HepG2 (cell line): ENCODE data around the gene RAD1. TPM values are rescaled to one million over a fixed set of nuclear protein-coding genes. Genes with fewer than 3 reads are reported as not detected.
A peak's percentile ranks its signal among the peaks of the same experiment; 100 is the strongest.

ENCODE experiments used
- FOSL2 ChIP-seq: sonication (generic); formaldehyde crosslinking; IDR thresholded peaks from 2 replicates; pipeline ENCODE4 v1.4.0; 2020; ENCODE audit warnings: missing genetic modification reagents
- FOXA1 ChIP-seq, 2 experiments: fragments of 450-650 bp in 1 of 2; sonication (generic) in 1 of 2; formaldehyde crosslinking in 1 of 2; IDR thresholded peaks; 2 replicates each; pipeline versions ENCODE4 v1.4.0 to v1.6.1; 2016 to 2020; ENCODE audit warnings: missing genetic modification reagents in 1 of 2
- FOXA3 ChIP-seq: IDR thresholded peaks from 2 replicates; pipeline ENCODE4 v1.6.1; 2016; ENCODE audit warnings: missing genetic modification reagents, missing compliant biosample characterization
- HNRNPL ChIP-seq: fragments of 200-400 bp; formaldehyde crosslinking; IDR thresholded peaks from 2 replicates; pipeline ENCODE4 v1.6.1; 2017; ENCODE audit warnings: mild to moderate bottlenecking, low read depth, low read length
- MAFG ChIP-seq: sonication (generic); formaldehyde crosslinking; IDR thresholded peaks from 2 replicates; pipeline ENCODE4 v1.5.1; 2020; ENCODE audit warnings: mild to moderate bottlenecking, missing genetic modification reagents
- SNAPC2 ChIP-seq: sonication (generic); formaldehyde crosslinking; IDR thresholded peaks from 2 replicates; pipeline ENCODE4 v1.8.1; 2022; ENCODE audit warnings: mild to moderate bottlenecking, missing genetic modification reagents
- SP4 ChIP-seq: sonication (generic); formaldehyde crosslinking; IDR thresholded peaks from 2 replicates; pipeline ENCODE4 v1.8.1; 2023; ENCODE audit warnings: mild to moderate bottlenecking, missing genetic modification reagents
- XBP1 ChIP-seq: sonication (generic); formaldehyde crosslinking; IDR thresholded peaks from 2 replicates; pipeline ENCODE4 v1.5.0; 2020; ENCODE audit warnings: missing genetic modification reagents
- ZNF282 ChIP-seq: fragments of 450-650 bp; IDR thresholded peaks from 2 replicates; pipeline ENCODE4 v1.6.1; 2018; ENCODE audit not compliant: partially characterized antibody
- ZNF331 ChIP-seq: sonication (generic); formaldehyde crosslinking; IDR thresholded peaks from 2 replicates; pipeline ENCODE4 v1.4.0; 2020; ENCODE audit warnings: missing genetic modification reagents
- polyA plus RNA-seq, 8 experiments: library from polyadenylated mRNA; depleted of rRNA in 3 of 8; stranded (reverse) in 7 of 8; unstranded in 1 of 8; fragments of >200 nt; fragmentation: Illumina TruSeq in 4 of 8; extraction: Trizol in 4 of 8; gene quantifications; 2 replicates each; pipeline versions ENCODE4 v1.2.1 to v1.2.3, GENCODE V29; 2011 to 2016; ENCODE audit warnings: low read depth in 4 of 8, missing spikeins in 1 of 8, mixed read lengths in 1 of 8; ENCODE audit not compliant: insufficient read depth in 1 of 8
- total RNA-seq, 5 experiments: library from RNA; depleted of rRNA; stranded (reverse); fragments of >200 nt; fragmentation: Illumina TruSeq; extraction: Trizol; gene quantifications; 2 replicates each; pipeline ENCODE4 v1.2.3, GENCODE V29; 2016; ENCODE audit warnings: low read depth in 1 of 5
- TF ChIP-seq, protein P1 (sequence below): sonication (generic); formaldehyde crosslinking; IDR thresholded peaks from 2 replicates; pipeline ENCODE4 v1.8.0; 2022; ENCODE audit warnings: mild to moderate bottlenecking, missing genetic modification reagents; ENCODE audit not compliant: insufficient replicate concordance
- TF ChIP-seq, protein P2 (sequence below): sonication (generic); formaldehyde crosslinking; IDR thresholded peaks from 2 replicates; pipeline ENCODE4 v1.4.0; 2020; ENCODE audit warnings: missing genetic modification reagents, borderline replicate concordance
- TF ChIP-seq, protein P3 (sequence below), 2 experiments: IDR thresholded peaks; 2 replicates each; pipeline ENCODE4 v1.6.1; 2011 to 2012; ENCODE audit warnings: low read length in 2 of 2, borderline replicate concordance in 1 of 2, low read depth in 1 of 2, mild to moderate bottlenecking in 1 of 2, moderate library complexity in 1 of 2
- TF ChIP-seq, protein P4 (sequence below): sonication (generic); formaldehyde crosslinking; IDR thresholded peaks from 2 replicates; pipeline ENCODE4 v1.5.1; 2020; ENCODE audit warnings: mild to moderate bottlenecking, missing genetic modification reagents, moderate library complexity
- TF ChIP-seq, protein P5 (sequence below): IDR thresholded peaks from 2 replicates; pipeline ENCODE4 v1.6.1; 2012; ENCODE audit warnings: inconsistent platforms

The RAD1 gene
- total and polyA plus RNA-seq, 2 of the 13 experiments (the other 11 are each of a cell fraction or from before 2014, with no cell fraction given), result 14.7 to 39.1 TPM

DNA sequence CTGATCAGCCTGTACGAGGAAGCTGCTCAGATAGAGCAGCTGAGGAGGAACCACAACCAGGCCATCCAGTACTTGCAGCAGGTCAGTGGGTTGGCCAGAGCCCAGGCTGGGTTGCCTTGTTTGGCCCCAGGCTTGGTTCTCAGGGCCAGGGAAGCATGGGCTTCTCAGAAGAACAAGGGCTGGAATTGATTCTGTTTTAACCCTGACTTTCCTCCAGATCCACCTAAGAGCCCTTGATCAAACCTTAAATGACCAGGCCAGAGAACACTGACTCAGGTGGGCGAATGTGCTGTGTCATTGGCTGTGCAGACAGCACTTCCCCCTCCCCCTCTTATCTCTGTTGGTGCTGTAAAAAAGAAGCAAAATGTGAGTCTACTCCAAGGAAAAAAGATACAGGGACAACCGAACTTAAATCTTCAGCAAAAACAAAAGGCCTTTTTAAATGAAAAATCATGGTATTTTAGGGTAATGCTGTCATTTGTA lies 48.3 kb downstream of the RAD1 start (continued):
- TF ChIP-seq, protein P1, sequence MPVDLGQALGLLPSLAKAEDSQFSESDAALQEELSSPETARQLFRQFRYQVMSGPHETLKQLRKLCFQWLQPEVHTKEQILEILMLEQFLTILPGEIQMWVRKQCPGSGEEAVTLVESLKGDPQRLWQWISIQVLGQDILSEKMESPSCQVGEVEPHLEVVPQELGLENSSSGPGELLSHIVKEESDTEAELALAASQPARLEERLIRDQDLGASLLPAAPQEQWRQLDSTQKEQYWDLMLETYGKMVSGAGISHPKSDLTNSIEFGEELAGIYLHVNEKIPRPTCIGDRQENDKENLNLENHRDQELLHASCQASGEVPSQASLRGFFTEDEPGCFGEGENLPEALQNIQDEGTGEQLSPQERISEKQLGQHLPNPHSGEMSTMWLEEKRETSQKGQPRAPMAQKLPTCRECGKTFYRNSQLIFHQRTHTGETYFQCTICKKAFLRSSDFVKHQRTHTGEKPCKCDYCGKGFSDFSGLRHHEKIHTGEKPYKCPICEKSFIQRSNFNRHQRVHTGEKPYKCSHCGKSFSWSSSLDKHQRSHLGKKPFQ, result no peak
- TF ChIP-seq ZNF282 (no peak), FOXA3 (no peak), FOSL2 (CRISPR knock-in tag) (no peak), ZNF331 (CRISPR knock-in tag) (0 out of 2 replicates have a peak, but pooled peaks have one; percentile 9), HNRNPL (no peak), SNAPC2 (CRISPR knock-in tag) (no peak), SP4 (CRISPR knock-in tag) (0 out of 2 replicates have a peak, but pooled peaks have one; percentile 23), XBP1 (CRISPR knock-in tag) (no peak), FOXA1 (IDR thresholded peaks at IDR 0.05) (no peak), FOXA1 (CRISPR knock-in tag; IDR thresholded peaks at IDR 0.05) (no peak), MAFG (CRISPR knock-in tag) (peak; percentile 89)
- TF ChIP-seq, protein P2, sequence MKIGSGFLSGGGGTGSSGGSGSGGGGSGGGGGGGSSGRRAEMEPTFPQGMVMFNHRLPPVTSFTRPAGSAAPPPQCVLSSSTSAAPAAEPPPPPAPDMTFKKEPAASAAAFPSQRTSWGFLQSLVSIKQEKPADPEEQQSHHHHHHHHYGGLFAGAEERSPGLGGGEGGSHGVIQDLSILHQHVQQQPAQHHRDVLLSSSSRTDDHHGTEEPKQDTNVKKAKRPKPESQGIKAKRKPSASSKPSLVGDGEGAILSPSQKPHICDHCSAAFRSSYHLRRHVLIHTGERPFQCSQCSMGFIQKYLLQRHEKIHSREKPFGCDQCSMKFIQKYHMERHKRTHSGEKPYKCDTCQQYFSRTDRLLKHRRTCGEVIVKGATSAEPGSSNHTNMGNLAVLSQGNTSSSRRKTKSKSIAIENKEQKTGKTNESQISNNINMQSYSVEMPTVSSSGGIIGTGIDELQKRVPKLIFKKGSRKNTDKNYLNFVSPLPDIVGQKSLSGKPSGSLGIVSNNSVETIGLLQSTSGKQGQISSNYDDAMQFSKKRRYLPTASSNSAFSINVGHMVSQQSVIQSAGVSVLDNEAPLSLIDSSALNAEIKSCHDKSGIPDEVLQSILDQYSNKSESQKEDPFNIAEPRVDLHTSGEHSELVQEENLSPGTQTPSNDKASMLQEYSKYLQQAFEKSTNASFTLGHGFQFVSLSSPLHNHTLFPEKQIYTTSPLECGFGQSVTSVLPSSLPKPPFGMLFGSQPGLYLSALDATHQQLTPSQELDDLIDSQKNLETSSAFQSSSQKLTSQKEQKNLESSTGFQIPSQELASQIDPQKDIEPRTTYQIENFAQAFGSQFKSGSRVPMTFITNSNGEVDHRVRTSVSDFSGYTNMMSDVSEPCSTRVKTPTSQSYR, result peak; percentile 49; the same call in 1 of the 2 replicates
- TF ChIP-seq, protein P3, sequence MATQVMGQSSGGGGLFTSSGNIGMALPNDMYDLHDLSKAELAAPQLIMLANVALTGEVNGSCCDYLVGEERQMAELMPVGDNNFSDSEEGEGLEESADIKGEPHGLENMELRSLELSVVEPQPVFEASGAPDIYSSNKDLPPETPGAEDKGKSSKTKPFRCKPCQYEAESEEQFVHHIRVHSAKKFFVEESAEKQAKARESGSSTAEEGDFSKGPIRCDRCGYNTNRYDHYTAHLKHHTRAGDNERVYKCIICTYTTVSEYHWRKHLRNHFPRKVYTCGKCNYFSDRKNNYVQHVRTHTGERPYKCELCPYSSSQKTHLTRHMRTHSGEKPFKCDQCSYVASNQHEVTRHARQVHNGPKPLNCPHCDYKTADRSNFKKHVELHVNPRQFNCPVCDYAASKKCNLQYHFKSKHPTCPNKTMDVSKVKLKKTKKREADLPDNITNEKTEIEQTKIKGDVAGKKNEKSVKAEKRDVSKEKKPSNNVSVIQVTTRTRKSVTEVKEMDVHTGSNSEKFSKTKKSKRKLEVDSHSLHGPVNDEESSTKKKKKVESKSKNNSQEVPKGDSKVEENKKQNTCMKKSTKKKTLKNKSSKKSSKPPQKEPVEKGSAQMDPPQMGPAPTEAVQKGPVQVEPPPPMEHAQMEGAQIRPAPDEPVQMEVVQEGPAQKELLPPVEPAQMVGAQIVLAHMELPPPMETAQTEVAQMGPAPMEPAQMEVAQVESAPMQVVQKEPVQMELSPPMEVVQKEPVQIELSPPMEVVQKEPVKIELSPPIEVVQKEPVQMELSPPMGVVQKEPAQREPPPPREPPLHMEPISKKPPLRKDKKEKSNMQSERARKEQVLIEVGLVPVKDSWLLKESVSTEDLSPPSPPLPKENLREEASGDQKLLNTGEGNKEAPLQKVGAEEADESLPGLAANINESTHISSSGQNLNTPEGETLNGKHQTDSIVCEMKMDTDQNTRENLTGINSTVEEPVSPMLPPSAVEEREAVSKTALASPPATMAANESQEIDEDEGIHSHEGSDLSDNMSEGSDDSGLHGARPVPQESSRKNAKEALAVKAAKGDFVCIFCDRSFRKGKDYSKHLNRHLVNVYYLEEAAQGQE (IDR thresholded peaks at IDR 0.05; ENCODE audit: borderline replicate concordance in 1 of 2, low read depth in 1 of 2, low read length in 2 of 2), result no peak
- TF ChIP-seq, protein P4, sequence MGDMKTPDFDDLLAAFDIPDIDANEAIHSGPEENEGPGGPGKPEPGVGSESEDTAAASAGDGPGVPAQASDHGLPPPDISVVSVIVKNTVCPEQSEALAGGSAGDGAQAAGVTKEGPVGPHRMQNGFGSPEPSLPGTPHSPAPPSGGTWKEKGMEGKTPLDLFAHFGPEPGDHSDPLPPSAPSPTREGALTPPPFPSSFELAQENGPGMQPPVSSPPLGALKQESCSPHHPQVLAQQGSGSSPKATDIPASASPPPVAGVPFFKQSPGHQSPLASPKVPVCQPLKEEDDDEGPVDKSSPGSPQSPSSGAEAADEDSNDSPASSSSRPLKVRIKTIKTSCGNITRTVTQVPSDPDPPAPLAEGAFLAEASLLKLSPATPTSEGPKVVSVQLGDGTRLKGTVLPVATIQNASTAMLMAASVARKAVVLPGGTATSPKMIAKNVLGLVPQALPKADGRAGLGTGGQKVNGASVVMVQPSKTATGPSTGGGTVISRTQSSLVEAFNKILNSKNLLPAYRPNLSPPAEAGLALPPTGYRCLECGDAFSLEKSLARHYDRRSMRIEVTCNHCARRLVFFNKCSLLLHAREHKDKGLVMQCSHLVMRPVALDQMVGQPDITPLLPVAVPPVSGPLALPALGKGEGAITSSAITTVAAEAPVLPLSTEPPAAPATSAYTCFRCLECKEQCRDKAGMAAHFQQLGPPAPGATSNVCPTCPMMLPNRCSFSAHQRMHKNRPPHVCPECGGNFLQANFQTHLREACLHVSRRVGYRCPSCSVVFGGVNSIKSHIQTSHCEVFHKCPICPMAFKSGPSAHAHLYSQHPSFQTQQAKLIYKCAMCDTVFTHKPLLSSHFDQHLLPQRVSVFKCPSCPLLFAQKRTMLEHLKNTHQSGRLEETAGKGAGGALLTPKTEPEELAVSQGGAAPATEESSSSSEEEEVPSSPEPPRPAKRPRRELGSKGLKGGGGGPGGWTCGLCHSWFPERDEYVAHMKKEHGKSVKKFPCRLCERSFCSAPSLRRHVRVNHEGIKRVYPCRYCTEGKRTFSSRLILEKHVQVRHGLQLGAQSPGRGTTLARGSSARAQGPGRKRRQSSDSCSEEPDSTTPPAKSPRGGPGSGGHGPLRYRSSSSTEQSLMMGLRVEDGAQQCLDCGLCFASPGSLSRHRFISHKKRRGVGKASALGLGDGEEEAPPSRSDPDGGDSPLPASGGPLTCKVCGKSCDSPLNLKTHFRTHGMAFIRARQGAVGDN (CRISPR knock-in tag), result peak; percentile 32
- TF ChIP-seq, protein P5, sequence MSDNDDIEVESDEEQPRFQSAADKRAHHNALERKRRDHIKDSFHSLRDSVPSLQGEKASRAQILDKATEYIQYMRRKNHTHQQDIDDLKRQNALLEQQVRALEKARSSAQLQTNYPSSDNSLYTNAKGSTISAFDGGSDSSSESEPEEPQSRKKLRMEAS, result no peak
